NCI-H82 treated with DMSO at 0.1 percent for 48 hours (cell line): ENCODE results near the gene FAM151A.

Source experiments
- DNase-seq: peaks from one replicate; lab custom pipeline; 2025; ENCODE audit not compliant: unreplicated experiment; lab: John Stamatoyannopoulos, UW

The FAM151A gene

GRCh38 chr1:54581621-54582035, 41.7 kb downstream of the FAM151A start:
- no peak for DNase-seq

DNA sequence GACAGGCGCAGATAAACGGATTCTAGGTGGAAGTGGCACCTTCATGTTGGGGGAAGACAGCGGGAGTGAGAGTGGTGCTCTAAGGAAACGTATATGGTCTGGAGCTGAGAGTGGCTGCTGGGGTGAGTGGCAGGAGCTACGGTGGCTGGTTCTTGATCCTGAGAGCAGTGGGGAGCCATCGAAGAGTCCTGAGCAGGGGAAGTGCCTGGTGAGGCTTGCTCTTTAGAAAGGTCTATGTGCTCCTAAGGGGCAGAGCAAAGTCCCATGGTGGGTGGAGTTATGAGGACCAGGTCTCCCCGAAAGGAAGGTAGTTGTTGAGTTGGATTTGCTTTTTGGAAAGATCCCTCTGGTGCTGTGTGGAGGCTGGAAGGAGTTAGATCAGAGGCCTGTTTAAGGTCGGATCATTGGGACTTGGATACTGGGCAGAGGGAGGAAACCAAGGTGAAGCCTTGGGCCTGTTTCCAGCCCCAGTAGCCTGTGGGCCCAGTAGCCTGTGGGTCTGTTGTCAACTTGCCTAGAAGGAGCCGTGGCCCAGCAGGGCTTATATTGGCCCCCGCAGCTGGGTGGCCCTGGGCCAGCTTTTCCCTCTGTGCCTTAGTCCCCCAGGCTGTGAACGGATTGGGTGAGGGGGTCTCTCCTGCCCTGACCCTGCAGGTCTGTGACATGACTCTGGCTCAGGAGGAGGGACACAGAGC, 42.3 kb downstream of the FAM151A start:
- DNase-seq: no peak

DNA sequence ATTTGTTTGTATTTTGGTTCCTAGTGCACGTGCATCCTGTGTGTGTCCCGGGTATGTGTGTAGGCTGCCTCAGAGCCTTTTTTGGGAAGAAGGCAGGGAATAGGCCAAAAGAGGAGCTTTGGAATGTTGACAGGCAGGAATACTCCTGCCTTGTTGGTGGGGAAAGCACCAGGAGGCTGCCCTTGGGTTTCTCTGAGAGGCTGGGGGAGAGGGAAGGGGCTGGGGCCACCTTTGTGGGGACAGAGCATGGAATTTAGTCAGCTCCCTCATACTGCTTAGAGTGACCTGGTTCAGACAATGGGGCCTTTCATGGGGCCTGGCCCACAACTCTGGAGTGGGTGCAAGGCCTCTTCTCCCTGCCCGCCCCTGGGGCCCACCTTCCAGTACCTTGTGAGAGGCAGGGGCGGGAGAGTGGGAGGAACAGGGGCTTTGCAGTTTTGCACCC, 44.0 kb downstream of the FAM151A start:
- no peak for DNase-seq

GRCh38 chr1:54577612-54578011, 45.7 kb downstream of the FAM151A start:
- no peak for DNase-seq

DNA sequence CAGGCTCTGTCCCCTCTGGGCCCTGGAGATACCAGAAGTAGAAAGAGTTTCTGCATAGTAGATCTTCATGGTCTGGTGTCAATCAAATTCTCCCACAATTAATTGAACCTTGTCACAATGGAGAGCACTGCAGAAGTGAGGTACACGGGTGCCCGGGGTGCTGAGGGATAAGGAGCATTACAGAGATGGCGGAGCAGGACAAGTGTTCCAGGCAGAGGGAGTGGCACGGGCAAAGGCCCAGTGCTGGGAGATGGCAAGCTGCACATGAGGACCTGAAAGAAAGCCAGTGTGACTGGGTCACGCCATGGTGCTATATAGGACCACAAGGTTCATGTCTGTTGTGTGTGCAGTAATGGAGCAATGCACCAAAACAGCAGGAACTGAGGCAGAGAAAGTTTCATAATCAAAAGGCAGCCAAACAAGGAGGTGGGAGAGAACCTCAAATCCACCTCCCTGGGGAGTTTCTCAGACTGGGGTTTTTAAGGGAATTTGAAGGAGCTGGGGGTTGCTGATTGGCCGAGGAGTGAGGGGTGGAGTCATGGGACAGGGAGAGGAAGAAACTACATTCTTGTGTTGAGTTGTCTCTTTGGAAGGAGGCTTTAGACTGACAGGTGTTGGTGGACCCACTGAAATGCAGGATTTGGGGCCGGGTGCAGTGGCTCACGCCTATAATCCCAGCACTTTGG, 47.6 kb downstream of the FAM151A start:
- DNase-seq: peak; percentile 42

- no peak for DNase-seq
Measured at GRCh38 chr1:54575161-54575560, 48.2 kb downstream of the FAM151A start.

DNA sequence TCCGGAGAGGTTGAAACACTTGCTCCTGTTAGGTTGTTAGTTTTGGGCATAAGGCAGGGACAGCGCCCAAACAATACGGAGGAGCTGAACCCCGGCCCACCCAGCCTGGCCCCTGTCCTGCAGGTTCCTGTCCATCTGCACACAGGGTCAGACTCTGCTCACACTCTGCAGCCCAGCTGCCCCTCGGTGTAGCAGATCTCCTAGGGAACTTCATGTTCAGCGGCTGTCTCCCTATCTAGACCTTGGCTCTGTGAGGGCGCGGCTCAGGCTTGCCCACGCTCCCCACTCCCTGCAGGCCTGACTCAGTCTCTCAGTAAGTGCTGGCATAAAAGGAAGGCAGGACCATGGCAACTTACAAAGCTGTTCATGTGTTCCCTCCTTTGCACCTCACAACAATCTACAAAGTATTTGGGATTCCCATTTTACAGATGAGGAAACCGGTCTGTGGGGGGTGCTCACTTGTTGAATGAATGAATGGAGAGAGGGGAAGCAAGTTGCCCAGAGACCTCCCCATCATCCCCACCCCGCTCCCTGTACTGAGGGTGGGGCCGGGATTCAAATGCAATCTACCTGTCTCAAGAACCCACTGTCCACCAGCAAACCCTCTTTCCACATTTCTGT, 49.1 kb downstream of the FAM151A start:
- no peak for DNase-seq

GRCh38 chr1:54572542-54572850, 50.8 kb downstream of the FAM151A start:
- no peak for DNase-seq

- DNase-seq: no peak
Measured at GRCh38 chr1:54571803-54572541, 51.4 kb downstream of the FAM151A start.

DNA sequence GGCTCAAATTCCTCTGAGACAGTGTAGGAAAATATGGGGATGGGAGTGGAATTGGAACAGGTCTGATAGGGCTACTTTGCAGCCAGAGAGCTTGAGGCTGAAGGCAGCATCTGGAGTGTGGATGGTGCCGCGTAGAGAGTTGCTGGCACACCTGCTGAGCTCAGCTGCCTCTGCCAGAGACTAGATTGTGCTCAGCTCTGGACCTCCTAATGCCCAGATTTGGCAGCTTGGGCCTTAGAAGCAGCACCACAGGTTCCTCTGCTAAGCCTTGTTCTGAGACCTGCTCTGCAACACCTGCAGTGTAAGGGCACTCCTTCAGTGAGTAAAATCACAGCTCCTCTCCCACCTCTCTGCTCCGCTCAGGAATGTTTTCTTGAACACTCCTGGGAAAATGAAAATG, 52.0 kb downstream of the FAM151A start:
- DNase-seq: no peak

DNA sequence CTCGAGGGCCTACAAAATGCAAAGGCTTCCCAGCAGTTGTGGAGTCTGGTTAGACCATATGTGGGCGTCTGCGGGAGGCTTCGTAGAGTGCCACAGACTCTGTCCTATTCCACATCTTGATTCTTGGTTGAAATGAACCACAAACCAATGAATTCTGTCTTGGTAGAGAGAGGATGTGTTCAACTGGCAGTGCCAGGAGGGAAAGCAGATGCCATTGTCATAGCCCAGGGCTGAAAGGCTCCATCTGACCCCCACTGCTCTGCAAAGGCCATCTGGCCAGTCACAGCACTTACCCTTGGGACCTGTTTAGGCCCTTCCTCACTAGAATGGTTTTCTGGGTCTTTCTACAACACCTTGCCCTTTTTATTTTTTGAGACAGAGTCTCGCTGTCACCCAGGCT, 53.2 kb downstream of the FAM151A start:
- DNase-seq: no peak

- no peak for DNase-seq
Measured at GRCh38 chr1:54569339-54569738, 54.0 kb downstream of the FAM151A start.

- DNase-seq: no peak
Measured at GRCh38 chr1:54567961-54568360, 55.4 kb downstream of the FAM151A start.

DNA sequence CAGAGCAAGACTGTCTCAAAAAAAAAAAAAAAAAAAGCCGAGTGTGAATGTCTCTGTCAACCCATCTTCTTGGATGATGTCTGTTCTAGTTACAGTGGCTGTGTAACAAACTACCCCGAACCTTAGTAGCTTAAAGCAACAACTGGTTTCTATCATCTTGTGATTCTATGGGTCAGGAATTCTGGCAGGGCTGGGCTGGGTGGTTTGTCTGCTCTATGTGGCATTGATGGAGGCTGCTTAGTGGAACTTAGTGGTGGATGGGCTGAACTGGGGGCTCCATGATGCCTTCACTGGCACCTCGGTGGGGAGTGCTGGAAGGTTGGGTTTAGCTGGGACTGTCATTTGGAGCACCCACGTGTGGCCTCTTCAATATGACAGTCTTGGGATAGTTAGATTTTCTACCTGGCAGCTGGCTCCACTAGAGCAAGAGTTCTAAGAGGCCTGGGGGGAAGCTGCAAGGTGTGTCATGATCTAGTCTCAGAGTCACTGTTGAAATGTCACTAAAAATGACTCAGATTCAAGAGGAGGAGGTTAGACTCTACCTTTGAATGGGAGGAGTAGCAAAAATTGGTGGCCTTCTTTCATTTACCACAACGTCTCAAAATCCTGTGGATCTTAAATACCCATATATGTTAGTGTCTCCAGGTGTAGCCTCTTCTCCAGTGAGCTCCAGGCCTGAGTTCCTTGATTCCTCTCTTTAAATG, 56.7 kb downstream of the FAM151A start:
- no peak for DNase-seq

- DNase-seq: no peak
Measured at GRCh38 chr1:54565113-54565501, 58.2 kb downstream of the FAM151A start.

DNA sequence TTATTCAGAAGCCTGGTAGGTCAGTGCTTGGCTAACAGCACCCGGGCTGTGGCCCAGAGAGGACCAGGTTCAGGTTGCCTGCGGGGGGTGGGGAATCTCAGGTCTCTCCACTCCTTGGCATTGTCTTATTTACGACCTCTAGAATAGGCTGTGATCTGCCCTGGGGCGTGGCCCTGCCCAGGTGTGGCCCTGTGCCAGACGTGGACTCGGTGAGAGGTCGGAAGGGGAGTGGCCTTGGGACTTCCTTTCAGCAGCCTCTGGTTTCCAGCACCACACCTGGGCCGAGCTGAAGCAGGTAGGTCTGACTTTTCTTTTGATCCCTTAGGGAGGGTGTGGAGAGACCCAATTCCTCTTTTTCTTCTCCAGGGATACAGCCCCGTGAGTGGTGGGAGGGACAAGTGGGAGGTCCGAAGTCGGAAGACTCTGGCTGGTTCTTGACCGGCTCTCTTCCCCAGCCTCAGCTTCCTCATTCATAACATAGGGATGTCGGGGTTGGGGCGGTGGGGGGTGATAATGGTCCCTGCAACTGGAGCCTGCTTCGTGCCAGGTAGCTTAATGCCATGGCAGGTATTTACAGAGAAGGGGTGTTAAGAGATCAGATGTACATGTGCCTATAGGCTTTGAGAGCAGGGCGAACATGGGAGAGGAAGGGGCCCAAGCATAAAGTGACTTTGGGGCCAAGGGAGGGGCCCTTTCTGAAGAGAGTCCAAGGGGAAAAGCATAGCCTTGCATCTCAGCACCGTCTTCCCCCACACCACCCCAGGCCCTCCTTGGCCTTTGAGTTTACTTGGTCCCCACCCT, 58.8 kb downstream of the FAM151A start:
- DNase-seq: no peak

DNA sequence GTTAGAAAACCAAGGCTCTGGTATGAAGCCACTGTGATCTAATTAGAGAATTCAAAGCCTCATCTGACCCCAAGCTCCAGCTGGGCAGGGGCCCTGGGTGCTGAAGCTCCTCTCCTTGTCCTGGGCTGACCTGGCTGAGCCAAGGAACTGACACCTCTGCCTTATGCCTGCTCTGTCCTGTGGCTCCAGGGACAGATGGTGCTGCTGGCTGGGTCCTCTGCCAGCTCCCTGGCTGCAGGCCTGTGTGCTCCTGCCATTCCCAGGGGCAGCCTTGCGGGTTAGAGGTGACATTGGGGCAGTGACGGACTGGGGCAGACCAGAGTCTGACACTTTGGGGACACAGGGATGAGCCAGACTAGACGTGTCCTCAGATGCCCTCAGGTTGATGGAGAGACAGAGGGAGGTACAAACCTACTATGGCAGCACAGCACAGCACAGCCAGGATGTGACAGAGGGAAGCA, 63.5 kb downstream of the FAM151A start:
- DNase-seq: peak; percentile 97
